Measurements from ENCODE around the gene ATAD3C.
"Not testable (repeated sequence)": the region's sequence is repeated elsewhere in the genome, so short reads cannot be mapped to it uniquely, and the experiment has no call there.

The ATAD3C gene

GRCh38 chr1:1449099-1449739, at the start of gene ATAD3C:
Gene ATAD3C (plus strand): TSS chr1:1449689. CDS start chr1:1450684, 995 bp downstream.
- no peak for DNase-seq

GRCh38 chr1:1399872-1400575, 49.5 kb upstream of the ATAD3C start:
- DNase-seq, result no peak

- DNase-seq, result no peak
Observed at GRCh38 chr1:1400576-1401456, 48.7 kb upstream of the ATAD3C start.

GRCh38 chr1:1401457-1402010, 48.0 kb upstream of the ATAD3C start:
- DNase-seq, result no peak

- peak in 2 of 58 donors; percentile 2 to 29 for DNase-seq
Observed at GRCh38 chr1:1402072-1402900, 47.2 kb upstream of the ATAD3C start.

- DNase-seq, result not testable (repeated sequence)
Observed at GRCh38 chr1:1402901-1403392, 46.5 kb upstream of the ATAD3C start.

- no peak for DNase-seq
Observed at GRCh38 chr1:1403653-1404052, 45.8 kb upstream of the ATAD3C start.

GRCh38 chr1:1406101-1406820, 43.2 kb upstream of the ATAD3C start:
- no peak for DNase-seq

- DNase-seq, result peak; percentile 46 to 96 (median 90)
Observed at GRCh38 chr1:1406821-1407635, 42.5 kb upstream of the ATAD3C start, which contains the start of gene MRPL20. Gene MRPL20 (minus strand): TSS chr1:1407293. CDS start chr1:1407217, 76 bp downstream.

- DNase-seq, result no peak
Observed at GRCh38 chr1:1407636-1408318, 41.7 kb upstream of the ATAD3C start.

GRCh38 chr1:1410238-1410637, 39.3 kb upstream of the ATAD3C start:
- DNase-seq, result not testable (repeated sequence)

GRCh38 chr1:1411626-1412025, 37.9 kb upstream of the ATAD3C start:
- no peak for DNase-seq

GRCh38 chr1:1412311-1412902, 37.1 kb upstream of the ATAD3C start:
- not testable (repeated sequence) for DNase-seq

- DNase-seq, result no peak
Observed at GRCh38 chr1:1415751-1416150, 33.7 kb upstream of the ATAD3C start.

- not testable (repeated sequence) for DNase-seq
Observed at GRCh38 chr1:1417396-1417795, 32.1 kb upstream of the ATAD3C start.

- DNase-seq, result not testable (repeated sequence)
Observed at GRCh38 chr1:1417825-1418463, 31.5 kb upstream of the ATAD3C start.

Measured in anterior cingulate cortex (tissue), 58 donors.